HG03442 (cell line): ENCODE data around the gene ARMC5.
"Not testable (repeated sequence)": the region's sequence is repeated elsewhere in the genome, so short reads cannot be mapped to it uniquely, and the experiment has no call there.

Experiments
- ATAC-seq: cut with Tn5 transposase; IDR thresholded peaks from one replicate; pipeline ENCODE4 v1.9.1; 2021; ENCODE audit warnings: mild to moderate bottlenecking, moderate library complexity; ENCODE audit not compliant: unreplicated experiment

ARMC5 gene

DNA sequence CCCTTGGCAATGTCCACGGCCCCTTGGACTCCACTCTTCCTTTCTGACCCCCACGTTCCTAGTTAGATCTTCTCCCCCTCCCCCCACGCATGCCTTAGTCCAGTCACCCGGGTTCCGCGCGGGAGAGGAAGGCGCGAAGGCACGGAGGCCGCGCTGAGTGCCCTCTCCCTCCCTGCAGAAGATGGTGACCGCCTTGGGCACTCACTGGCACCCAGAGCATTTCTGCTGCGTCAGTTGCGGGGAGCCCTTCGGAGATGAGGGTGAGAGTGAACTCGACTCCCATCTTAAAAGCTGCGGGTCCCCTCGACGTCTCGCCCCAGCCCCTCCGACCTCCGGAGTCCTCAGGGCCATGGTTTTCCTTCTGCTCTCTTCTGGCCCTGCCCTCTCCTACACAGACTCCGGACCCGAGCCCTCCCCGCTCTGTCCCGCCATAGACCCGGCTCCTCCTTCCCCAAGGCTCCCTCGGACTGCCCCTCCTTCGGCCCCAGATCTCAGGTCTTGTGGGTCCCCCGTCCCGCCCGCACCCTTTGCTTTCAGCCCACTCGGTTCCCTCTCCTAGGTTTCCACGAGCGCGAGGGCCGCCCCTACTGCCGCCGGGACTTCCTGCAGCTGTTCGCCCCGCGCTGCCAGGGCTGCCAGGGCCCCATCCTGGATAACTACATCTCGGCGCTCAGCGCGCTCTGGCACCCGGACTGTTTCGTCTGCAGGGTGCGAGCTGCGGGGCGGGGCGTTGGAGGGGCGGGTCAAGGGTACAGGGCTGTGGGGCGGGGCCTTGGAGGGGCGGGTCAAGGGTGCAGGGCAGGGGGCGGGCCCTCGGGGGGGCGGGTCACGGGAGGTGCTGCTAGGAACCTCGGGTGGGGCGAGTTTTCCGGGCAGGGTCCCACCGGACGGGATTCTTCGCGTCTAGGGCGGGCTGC is 17.3 kb downstream of the ARMC5 start:
- ATAC-seq: peak; percentile 54

DNA sequence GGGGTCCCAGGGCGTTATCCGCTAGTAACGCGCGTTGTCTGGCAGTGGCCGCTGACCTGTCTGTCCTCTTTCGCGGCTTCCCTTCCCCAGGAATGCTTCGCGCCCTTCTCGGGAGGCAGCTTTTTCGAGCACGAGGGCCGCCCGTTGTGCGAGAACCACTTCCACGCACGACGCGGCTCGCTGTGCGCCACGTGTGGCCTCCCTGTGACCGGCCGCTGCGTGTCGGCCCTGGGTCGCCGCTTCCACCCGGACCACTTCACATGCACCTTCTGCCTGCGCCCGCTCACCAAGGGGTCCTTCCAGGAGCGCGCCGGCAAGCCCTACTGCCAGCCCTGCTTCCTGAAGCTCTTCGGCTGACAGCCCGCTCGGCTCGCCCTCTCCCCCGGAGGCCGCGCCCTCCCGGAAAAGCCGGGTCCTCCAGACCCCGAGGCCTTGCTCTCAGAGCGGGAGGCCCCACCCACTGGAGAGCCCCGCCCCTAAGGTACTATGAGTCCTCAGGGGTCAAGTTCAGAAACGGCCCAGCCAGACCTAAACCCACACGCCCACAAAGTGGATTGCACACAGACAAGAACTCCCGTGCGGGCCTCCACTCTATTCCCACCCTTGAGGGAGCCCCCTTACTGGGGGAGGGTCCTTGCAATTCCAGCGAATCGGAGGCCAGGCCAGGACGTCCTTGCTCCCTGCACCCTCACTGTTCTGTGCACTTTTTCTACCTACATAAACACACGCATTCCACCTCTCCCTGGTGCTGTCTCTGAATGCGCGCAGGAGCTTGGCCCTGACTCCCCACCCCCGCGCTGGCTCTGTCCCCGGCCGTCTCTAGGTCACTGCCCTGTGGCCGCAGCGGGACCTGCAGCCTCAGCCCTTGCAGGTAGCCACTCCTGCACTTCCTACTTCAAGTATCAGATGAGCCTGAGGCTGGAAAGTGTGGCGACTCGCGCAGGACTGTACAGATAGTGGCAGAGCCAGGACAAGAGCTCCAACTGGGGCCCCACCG is 18.2 kb downstream of the ARMC5 start:
- ATAC-seq: peak; percentile 29

DNA sequence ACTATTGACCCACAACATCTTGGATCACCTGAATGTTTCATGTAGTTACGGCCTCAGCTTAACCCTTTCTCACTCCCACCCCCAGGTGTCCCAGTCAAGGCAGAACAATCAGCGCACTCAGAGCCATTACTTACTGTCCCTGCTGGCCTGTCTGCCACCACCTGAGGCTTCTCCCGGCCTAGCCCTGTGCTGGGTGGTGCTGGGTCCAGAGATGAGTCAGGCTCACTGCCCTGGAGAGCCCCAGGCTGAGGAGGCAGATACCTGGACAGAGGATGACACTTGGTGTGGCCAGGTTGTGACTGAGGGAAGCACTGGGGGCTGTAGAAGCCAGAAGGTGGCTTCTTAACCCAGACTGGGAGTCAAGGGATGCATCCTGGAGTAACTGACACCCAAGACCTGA is 19.7 kb downstream of the ARMC5 start:
- ATAC-seq: no peak

DNA sequence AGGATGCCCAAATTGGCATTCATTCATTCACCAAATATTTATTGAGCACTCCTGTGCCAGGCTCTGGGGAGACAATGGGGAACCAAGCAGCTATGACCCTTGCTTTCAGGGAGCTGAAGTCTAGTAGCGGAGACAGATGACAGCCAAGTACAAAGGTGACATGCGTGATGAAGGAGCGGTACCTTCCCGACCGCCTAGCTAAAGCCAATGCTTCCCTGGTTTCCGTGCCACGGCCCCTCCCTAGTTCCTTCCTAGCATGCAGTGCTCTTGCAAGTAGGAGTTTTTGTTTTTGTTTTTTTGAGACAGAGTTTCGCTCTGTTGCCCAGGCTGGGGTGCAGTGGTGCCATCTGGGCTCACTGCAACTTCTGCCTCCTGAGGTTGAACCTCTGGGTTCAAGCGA is 20.4 kb downstream of the ARMC5 start:
- ATAC-seq: no peak

DNA sequence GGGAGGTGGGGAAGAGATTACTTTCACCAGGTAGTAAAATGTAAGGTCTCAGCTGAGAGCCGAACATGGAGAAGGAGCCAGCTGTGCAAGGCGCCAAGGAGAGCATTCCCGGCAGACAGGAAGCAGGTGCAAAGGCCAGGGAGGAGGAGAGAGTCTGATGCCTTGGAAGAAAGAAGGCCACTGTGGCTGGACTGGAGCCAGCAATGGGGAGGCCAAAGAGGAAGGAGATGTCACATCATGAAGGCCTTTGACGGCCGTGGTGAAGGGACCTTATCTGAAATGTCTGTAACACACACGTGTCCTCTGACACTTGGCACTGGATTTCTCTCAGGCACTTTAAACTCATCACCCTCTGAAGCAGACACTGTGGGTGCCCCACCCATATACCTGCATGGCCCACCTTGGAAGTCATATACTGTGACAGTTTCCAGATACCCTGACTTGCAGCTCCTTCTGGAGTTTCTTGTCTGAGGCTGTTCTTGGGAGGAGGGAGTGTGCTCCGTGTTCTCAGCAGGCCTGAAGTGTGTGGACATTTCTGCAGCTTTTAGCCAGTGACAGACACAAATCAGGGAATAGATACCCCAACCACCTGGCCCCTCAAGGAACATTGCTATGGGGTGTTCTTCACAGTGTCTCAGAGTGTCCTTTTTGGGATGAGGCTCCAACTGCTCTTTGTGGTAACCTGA is 21.7 kb downstream of the ARMC5 start:
- ATAC-seq: no peak

DNA sequence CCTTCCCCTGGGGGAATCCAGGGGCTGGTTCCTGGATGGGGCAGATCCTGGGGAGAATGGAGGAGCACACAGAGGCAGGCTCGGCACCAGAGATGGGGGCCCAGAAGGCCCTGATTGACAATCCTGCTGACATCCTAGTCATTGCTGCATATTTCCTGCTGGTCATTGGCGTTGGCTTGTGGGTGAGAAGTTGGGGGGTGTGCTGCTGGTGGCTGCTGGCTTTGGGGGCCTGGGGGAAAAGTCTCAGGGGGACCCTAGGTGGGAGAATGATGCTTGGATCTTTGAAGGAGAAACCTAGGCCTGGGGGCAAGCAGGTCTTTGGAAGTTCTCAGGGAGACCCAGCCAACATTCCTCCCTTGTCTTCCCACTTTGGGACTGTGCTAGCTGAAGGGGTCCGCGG is 23.8 kb downstream of the ARMC5 start, which contains the start of gene SLC5A2:
TSS of gene SLC5A2 (plus strand) at position 43 of the 400 bp plus-strand sequence. CDS start at position 57, 14 bp downstream.
- ATAC-seq: no peak

DNA sequence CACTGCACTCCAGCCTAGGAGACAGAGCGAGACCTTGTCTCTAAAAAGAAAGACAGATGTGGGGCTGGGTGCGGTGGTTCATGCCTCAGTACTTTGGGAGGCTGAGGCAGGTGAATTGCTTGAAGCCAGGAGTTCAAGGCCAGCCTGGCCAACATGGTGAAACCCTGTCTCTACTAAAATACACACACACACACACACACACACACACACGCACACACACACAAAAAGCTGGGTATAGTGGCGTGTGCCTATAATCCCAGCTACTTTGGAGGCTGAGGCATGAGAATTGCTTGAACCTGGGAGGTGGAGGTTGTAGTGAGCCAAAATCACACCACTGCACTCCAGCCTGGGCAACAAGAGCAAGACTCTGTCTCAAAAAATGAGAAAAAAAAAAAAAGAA is 24.7 kb downstream of the ARMC5 start:
- not testable (repeated sequence) for ATAC-seq

DNA sequence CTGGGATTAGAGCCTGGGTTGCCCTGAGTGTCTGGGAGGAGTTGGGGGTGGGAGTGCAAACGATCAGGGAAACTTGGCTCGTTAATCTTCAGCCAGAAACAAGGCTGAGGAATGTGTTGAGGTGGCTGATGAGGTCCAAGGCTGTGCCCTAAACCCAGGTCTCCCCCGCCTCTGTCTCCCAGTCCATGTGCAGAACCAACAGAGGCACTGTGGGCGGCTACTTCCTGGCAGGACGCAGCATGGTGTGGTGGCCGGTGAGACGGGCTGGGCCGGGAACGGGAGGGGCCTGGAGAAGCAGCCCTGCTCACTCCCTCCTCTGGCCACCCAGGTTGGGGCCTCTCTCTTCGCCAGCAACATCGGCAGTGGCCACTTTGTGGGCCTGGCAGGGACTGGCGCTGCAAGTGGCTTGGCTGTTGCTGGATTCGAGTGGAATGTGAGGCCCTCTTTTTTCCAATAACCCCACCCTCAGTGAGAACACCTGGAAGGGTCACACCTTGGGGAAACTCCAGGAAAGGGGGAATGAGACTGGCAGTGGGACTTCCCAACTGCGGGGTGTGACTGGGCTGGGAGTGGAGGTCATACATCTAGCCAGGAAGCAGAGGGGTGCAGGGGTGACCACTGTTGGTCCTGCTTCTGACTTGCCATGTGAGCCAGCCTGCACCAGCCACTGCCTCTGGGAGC is 25.3 kb downstream of the ARMC5 start:
- no peak for ATAC-seq

DNA sequence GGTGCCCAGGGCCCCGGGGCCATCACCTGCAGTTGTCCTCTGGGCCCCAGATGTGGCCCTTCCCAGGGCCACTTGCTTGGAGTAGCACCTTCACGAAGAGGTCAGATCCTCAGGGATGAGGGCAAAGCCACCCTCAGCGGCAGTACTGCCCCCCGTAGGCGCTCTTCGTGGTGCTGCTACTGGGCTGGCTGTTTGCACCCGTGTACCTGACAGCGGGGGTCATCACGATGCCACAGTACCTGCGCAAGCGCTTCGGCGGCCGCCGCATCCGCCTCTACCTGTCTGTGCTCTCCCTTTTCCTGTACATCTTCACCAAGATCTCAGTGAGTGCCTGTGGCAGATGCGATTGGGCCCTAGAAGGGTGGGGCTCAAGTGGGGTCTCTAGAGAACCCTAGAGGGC is 26.3 kb downstream of the ARMC5 start:
- no peak for ATAC-seq

DNA sequence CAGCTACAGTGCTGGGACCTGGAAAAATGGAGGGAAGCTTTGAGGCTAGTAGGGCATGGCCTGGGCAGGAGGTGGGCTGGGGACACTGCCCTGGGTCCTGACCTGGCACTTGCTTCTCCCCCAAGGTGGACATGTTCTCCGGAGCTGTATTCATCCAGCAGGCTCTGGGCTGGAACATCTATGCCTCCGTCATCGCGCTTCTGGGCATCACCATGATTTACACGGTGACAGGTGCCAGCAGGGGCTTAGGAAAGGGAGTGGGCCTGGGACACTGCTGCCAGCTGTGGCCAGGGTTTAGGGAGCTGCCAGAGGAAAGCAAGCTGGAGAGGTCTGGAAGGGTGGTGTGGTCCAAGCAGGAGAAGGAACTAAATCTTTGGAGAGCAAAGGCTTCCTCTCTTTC is 26.7 kb downstream of the ARMC5 start:
- ATAC-seq: no peak

DNA sequence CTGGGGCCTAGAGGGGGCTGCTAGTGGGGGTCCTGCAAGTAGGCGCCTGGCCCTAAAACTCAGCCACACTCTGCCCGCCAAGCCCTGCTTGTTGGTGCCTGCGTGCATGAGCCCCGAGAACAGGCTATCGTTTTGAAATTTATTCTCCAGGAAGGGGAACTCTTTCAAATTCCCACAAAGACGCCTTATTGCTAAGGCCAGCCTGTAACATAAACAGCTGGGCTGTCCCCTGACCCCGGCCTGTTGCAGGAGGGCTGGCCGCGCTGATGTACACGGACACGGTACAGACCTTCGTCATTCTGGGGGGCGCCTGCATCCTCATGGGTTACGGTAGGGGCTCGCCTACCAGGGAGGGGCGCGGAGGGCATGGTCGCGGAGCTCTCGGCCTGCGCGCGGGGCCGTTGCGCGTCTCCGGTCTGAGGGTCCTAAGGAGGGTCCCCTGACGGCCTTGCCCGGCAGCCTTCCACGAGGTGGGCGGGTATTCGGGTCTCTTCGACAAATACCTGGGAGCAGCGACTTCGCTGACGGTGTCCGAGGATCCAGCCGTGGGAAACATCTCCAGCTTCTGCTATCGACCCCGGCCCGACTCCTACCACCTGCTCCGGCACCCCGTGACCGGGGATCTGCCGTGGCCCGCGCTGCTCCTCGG is 27.9 kb downstream of the ARMC5 start:
- ATAC-seq: peak; percentile 4

DNA sequence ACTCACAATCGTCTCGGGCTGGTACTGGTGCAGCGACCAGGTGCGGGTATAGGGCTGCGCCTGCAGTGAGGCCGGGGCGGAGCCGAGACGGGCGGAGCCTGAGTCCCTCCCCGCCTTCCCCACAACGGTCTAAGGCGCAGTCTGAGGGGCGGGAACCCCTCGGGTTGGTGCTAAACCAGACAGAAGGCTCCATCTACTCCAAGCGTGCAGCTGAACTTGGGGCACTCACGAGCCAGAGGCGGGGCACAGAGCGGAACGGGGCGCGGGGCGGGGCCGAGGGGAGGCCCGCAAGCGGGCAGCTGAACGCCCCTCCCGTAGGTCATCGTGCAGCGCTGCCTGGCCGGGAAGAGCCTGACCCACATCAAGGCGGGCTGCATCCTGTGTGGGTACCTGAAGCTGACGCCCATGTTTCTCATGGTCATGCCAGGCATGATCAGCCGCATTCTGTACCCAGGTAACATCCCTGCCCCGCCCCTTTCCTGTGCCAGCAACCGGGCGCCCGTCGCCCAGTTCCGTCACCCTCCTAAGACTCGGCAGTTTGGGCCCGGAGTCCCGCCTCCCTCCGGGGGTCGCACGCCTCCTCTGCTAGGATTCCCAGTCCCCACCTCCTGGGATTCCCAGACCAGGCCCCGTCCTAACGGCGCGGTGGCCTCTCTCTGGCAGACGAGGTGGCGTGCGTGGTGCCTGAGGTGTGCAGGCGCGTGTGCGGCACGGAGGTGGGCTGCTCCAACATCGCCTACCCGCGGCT is 28.6 kb downstream of the ARMC5 start:
- ATAC-seq: peak; percentile 76

DNA sequence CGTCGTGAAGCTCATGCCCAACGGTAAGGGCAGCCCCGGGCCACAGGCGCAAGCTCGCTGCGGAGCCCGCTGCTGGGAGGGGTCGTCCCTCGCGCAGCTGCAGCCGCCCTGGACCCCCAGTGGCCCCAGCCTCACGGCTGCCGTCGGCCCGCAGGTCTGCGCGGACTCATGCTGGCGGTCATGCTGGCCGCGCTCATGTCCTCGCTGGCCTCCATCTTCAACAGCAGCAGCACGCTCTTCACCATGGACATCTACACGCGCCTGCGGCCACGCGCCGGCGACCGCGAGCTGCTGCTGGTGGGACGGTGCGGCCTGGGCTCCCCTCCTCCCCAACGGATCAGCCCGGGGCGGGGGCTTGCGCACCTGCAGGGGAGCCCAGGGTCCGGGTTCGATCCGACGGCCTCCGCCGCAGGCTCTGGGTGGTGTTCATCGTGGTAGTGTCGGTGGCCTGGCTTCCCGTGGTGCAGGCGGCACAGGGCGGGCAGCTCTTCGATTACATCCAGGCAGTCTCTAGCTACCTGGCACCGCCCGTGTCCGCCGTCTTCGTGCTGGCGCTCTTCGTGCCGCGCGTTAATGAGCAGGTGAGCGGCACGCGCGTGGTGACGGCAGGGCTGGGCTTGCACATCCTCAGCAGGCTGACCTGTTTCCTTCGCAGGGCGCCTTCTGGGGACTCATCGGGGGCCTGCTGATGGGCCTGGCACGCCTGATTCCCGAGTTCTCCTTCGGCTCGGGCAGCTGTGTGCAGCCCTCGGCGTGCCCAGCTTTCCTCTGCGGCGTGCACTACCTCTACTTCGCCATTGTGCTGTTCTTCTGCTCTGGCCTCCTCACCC is 29.4 kb downstream of the ARMC5 start:
- no peak for ATAC-seq

DNA sequence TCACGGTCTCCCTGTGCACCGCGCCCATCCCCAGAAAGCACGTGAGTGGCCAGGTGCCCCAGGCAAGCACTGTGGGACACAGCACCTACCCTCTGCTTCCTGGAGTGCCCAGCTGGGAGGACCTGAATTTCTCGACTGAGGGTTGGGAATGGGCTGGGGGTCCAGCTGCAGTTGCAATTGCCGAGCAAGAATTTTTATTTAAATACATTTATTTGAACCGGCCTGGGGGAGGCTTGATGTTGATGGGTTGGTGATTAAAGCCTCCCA is 29.9 kb downstream of the ARMC5 start:
- ATAC-seq: no peak

DNA sequence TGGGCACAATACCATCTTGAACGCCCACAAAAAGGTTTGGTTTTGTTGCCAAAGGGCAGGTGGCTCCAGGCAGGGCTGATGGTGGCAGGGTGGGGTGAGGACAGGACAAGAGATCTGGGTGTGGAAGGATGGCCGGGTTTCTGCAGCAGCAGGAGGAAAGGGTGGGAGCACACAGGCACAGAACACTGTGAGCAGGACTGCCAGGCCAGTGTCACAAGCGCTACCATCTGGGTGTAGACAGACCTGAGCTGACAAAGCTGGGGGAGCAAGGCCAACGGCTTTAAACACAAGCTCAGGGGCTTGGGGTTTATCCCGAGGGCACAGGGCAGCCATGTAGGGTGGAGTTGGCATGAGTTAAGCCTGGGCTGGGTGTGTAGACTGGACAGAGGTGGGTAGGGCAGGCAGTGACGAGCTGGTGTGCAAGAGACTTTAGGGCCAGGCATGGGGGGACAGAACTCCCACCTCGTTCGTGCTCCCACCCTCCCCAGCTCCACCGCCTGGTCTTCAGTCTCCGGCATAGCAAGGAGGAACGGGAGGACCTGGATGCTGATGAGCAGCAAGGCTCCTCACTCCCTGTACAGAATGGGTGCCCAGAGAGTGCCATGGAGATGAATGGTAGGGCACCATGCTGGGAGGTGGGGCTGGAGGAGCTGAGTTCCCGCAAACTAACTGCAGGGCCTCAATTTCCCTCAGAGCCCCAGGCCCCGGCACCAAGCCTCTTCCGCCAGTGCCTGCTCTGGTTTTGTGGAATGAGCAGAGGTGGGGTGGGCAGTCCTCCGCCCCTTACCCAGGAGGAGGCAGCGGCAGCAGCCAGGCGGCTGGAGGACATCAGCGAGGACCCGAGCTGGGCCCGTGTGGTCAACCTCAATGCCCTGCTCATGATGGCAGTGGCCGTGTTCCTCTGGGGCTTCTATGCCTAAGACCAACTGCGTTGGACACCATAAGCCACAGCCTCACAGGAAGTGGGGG is 30.6 kb downstream of the ARMC5 start:
- no peak for ATAC-seq

DNA sequence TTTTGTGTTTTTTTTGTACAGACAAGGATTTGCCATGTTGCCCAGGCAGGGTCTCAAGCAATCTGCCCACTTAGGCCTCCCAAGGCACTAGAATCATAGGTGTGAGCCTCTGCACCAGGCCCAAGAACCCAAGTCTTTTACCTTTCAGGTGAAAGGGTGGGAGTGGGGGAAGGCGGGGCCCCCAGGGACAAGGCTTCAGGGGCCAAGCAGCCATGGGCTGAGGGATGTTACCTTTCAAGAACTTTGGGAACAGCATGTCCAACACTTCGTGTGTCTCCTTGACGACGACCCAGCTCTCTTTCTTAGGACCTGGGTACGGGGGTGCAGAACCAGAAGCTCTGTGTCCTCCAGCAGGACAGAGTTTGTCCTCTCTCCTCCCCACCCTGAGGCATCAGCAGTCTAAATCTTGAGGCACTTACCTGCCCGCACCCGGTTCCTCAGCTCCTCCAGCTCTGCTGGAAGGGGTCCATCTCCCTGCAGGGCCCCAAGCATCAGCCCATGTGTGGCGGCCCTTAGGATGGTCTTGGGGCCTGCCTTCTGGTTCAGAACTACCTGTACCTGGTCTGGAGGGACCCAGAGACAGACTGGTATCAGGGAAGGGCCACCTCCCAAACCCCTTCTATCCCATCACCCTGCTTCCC is 32.6 kb downstream of the ARMC5 start:
- ATAC-seq: no peak
